ENCODE data around the gene RAET1L. TPM values are rescaled to one million over a fixed set of nuclear protein-coding genes. Genes with fewer than 3 reads are reported as not detected.

Gene RAET1L
- total RNA-seq, 1 experiment from 2014 or later = 1.2 TPM

GRCh38 chr6:150048099-150048498, 22.8 kb upstream of the RAET1L start:
- TF ChIP-seq CTCF (IDR thresholded peaks at IDR 0.05; ENCODE audit: unreplicated experiment) = no peak
- ChIA-PET CTCF (no interaction called here), POLR2A (no interaction called here)
- DNase-seq (ENCODE audit: unreplicated experiment) = no peak
- H3K4me3 Mint-ChIP-seq (ENCODE audit: unreplicated experiment) = no peak overlapping the region
- no peaks in the 10 kb centered on the region for H3K4me1 Mint-ChIP-seq (ENCODE audit: insufficient read depth, unreplicated experiment)
- no peaks in the 10 kb centered on the region for H3K9me3 Mint-ChIP-seq (ENCODE audit: unreplicated experiment)
- H3K27ac Mint-ChIP-seq (ENCODE audit: low read depth, unreplicated experiment) = no peak overlapping the region
- no peaks in the 10 kb centered on the region for H3K36me3 Mint-ChIP-seq (ENCODE audit: insufficient read depth, unreplicated experiment)
- intact Hi-C loops (cut with micrococcal nuclease) = no loop called here
- BruUV-seq (replicated peaks) = no TSS peak
- peaks cover 29% of the 10 kb centered on the region for H3K27me3 Mint-ChIP-seq (ENCODE audit: insufficient read depth, unreplicated experiment)

GRCh38 chr6:150046943-150047342, 21.6 kb upstream of the RAET1L start:
- DNase-seq (ENCODE audit: unreplicated experiment) = no peak
- H3K4me3 Mint-ChIP-seq (ENCODE audit: unreplicated experiment) = no peak overlapping the region
- ChIA-PET CTCF (interaction anchor here (0.6 kb wide), 1 partner anchor 716 kb away, joined by 5 read pairs; no protein-coding TSS in a partner anchor), POLR2A (no interaction called here)
- no TSS peak for BruUV-seq (replicated peaks)
- peaks cover 29% of the 10 kb centered on the region for H3K27me3 Mint-ChIP-seq (ENCODE audit: insufficient read depth, unreplicated experiment)
- no peaks in the 10 kb centered on the region for H3K9me3 Mint-ChIP-seq (ENCODE audit: unreplicated experiment)
- no peak for TF ChIP-seq CTCF (IDR thresholded peaks at IDR 0.05; ENCODE audit: unreplicated experiment)
- no peaks in the 10 kb centered on the region for H3K36me3 Mint-ChIP-seq (ENCODE audit: insufficient read depth, unreplicated experiment)
- intact Hi-C loops (cut with micrococcal nuclease) = no loop called here
- H3K27ac Mint-ChIP-seq (ENCODE audit: low read depth, unreplicated experiment) = no peak overlapping the region
- H3K4me1 Mint-ChIP-seq (ENCODE audit: insufficient read depth, unreplicated experiment) = no peaks in the 10 kb centered on the region

- peaks cover 48% of the 10 kb centered on the region for H3K27me3 Mint-ChIP-seq (ENCODE audit: insufficient read depth, unreplicated experiment)
- no peak for DNase-seq (ENCODE audit: unreplicated experiment)
- no peak overlapping the region for H3K4me3 Mint-ChIP-seq (ENCODE audit: unreplicated experiment)
- H3K9me3 Mint-ChIP-seq (ENCODE audit: unreplicated experiment) = no peaks in the 10 kb centered on the region
- no peaks in the 10 kb centered on the region for H3K36me3 Mint-ChIP-seq (ENCODE audit: insufficient read depth, unreplicated experiment)
- H3K4me1 Mint-ChIP-seq (ENCODE audit: insufficient read depth, unreplicated experiment) = no peaks in the 10 kb centered on the region
- BruUV-seq (replicated peaks) = no TSS peak
- CTCF ChIA-PET = no interaction called here
- no peak for TF ChIP-seq CTCF (IDR thresholded peaks at IDR 0.05; ENCODE audit: unreplicated experiment)
- POLR2A ChIA-PET = interaction anchor here (0.5 kb wide), 1 partner anchor 312 kb away, joined by 3 read pairs; no protein-coding TSS in a partner anchor
- H3K27ac Mint-ChIP-seq (ENCODE audit: low read depth, unreplicated experiment) = no peak overlapping the region
- intact Hi-C loops (cut with micrococcal nuclease) = no loop called here
Observed at GRCh38 chr6:150044621-150045145, 19.4 kb upstream of the RAET1L start.

GRCh38 chr6:150043501-150044412, 18.4 kb upstream of the RAET1L start:
- Mint-ChIP-seq H3K4me3 (ENCODE audit: unreplicated experiment) (no peak overlapping the region), H3K9me3 (ENCODE audit: unreplicated experiment) (no peaks in the 10 kb centered on the region), H3K36me3 (ENCODE audit: insufficient read depth, unreplicated experiment) (no peaks in the 10 kb centered on the region), H3K27ac (ENCODE audit: low read depth, unreplicated experiment) (no peak overlapping the region), H3K4me1 (ENCODE audit: insufficient read depth, unreplicated experiment) (no peaks in the 10 kb centered on the region), H3K27me3 (ENCODE audit: insufficient read depth, unreplicated experiment) (peaks cover 57% of the 10 kb centered on the region)
- no peak for DNase-seq (ENCODE audit: unreplicated experiment)
- no TSS peak for BruUV-seq (replicated peaks)
- ChIA-PET CTCF (no interaction called here), POLR2A (no interaction called here)
- TF ChIP-seq CTCF (IDR thresholded peaks at IDR 0.05; ENCODE audit: unreplicated experiment) = no peak
- intact Hi-C loops (cut with micrococcal nuclease) = no loop called here
